Endothelial cell of umbilical vein (primary cell): Measurements from ENCODE around the gene RTN4RL1.

Source experiments
- CTCF ChIP-seq, 2 donors: IDR thresholded peaks; 1 replicate in 1 of 2; 2 replicates in 1 of 2; pipeline ENCODE4 v1.5.1; 2011; ENCODE audit warnings: low read length in 2 of 2, mild to moderate bottlenecking in 2 of 2, moderate library complexity in 2 of 2, control low read depth in 1 of 2, inconsistent platforms in 1 of 2, low read depth in 1 of 2; ENCODE audit not compliant: insufficient read depth in 1 of 2; ENCODE audit errors: extremely low read depth in 1 of 2
- EZH2 ChIP-seq: IDR thresholded peaks from 2 replicates; pipeline ENCODE4 v1.6.1; 2012; ENCODE audit warnings: borderline replicate concordance, low read depth, mild to moderate bottlenecking, moderate library complexity, low read length, inconsistent platforms; ENCODE audit not compliant: severe bottlenecking
- GATA2 ChIP-seq: IDR thresholded peaks from 2 replicates; pipeline ENCODE4 v1.7.0; 2011; ENCODE audit warnings: low read depth, mild to moderate bottlenecking, moderate library complexity, mixed read lengths, low read length; ENCODE audit not compliant: insufficient read length, insufficient read depth
- JUN ChIP-seq: IDR thresholded peaks from 2 replicates; pipeline ENCODE4 v1.6.1; 2011; ENCODE audit warnings: borderline replicate concordance, low read depth; ENCODE audit not compliant: insufficient read length, insufficient read depth
- POLR2A ChIP-seq: IDR thresholded peaks from 2 replicates; pipeline ENCODE4 v1.6.1; 2012; ENCODE audit warnings: low read depth, mild to moderate bottlenecking, control low read depth, low read length

- TF ChIP-seq EZH2 (no peak), CTCF (IDR thresholded peaks at IDR 0.05; ENCODE audit: extremely low read depth in 1 of 2, insufficient read depth in 1 of 2, low read depth in 1 of 2, low read length in 2 of 2) (no peak), POLR2A (no peak), GATA2 (no peak), JUN (no peak)
Measured at GRCh38 chr17:1995907-1996799, 29.0 kb downstream of the RTN4RL1 start.
